Liver (tissue), 9 donors: ENCODE data around the gene DLK1. TPM values are rescaled to one million over a fixed set of nuclear protein-coding genes. Genes with fewer than 3 reads are reported as not detected.

ENCODE experiments used
- DNase-seq: peaks from one replicate; pipeline ENCODE4 v3.0.0-alpha.2; 2017; ENCODE audit warnings: low spot score
- H3K27ac ChIP-seq, 2 donors: one replicate each; pipeline ENCODE4 v1.7.0; 2013; ENCODE audit warnings: inconsistent platforms in 2 of 2, low read length in 2 of 2, control low read depth in 1 of 2, low read depth in 1 of 2, mild to moderate bottlenecking in 1 of 2
- H3K27me3 ChIP-seq, 4 donors: one replicate each; pipeline versions ENCODE4 v1.6.1 to v1.7.0; 2013; ENCODE audit warnings: low read length in 3 of 4, inconsistent platforms in 1 of 4, mild to moderate bottlenecking in 1 of 4, moderate library complexity in 1 of 4; ENCODE audit not compliant: control insufficient read depth in 4 of 4, insufficient read depth in 4 of 4
- H3K36me3 ChIP-seq, 4 donors: one replicate each; pipeline versions ENCODE4 v1.6.1 to v1.7.0; 2013; ENCODE audit warnings: low read length in 3 of 4, mild to moderate bottlenecking in 3 of 4, low read depth in 1 of 4, moderate library complexity in 1 of 4; ENCODE audit not compliant: control insufficient read depth in 4 of 4, insufficient read depth in 3 of 4
- H3K4me1 ChIP-seq, 4 donors: one replicate each; pipeline versions ENCODE4 v1.6.1 to v1.7.0; 2013; ENCODE audit warnings: low read length in 3 of 4, mild to moderate bottlenecking in 3 of 4, moderate library complexity in 1 of 4; ENCODE audit not compliant: control insufficient read depth in 4 of 4, insufficient read depth in 4 of 4
- H3K4me3 ChIP-seq, 3 donors: one replicate each; pipeline versions ENCODE4 v1.6.1 to v1.7.0; 2013; ENCODE audit warnings: low read length in 3 of 3, control low read depth in 1 of 3, low read depth in 1 of 3, mild to moderate bottlenecking in 1 of 3
- H3K9ac ChIP-seq, 2 donors: one replicate each; pipeline ENCODE4 v1.7.0; 2013; ENCODE audit warnings: low read length in 2 of 2, mild to moderate bottlenecking in 2 of 2, moderate library complexity in 2 of 2, control low read depth in 1 of 2, low read depth in 1 of 2
- H3K9me3 ChIP-seq, 4 donors: one replicate each; pipeline versions ENCODE4 v1.6.1 to v1.7.0; 2013; ENCODE audit warnings: low read length in 3 of 4; ENCODE audit not compliant: control insufficient read depth in 4 of 4
- ATF3 ChIP-seq: IDR thresholded peaks from 2 replicates; pipeline ENCODE4 v1.6.1; 2016; ENCODE audit warnings: antibody characterized with exemption
- CTCF ChIP-seq: fragments of 150-350 bp; IDR thresholded peaks from 2 replicates; pipeline ENCODE4 v1.5.1; 2017; ENCODE audit warnings: improper control_type of control experiment, low read depth, low read length; ENCODE audit not compliant: missing input control
- EGR1 ChIP-seq, 2 donors: IDR thresholded peaks; 2 replicates each; pipeline ENCODE4 v1.6.1; 2016 to 2018; ENCODE audit warnings: antibody characterized with exemption in 2 of 2, low read depth in 2 of 2
- FOXA1 ChIP-seq: IDR thresholded peaks from 2 replicates; pipeline ENCODE4 v1.6.1; 2016; ENCODE audit warnings: antibody characterized with exemption
- FOXA2 ChIP-seq: IDR thresholded peaks from 2 replicates; pipeline ENCODE4 v1.6.1; 2016; ENCODE audit warnings: antibody characterized with exemption
- GABPA ChIP-seq, 2 donors: IDR thresholded peaks in 1 of 2; conservative IDR thresholded peaks in 1 of 2; 2 replicates each; pipeline ENCODE4 v1.6.1; 2016; ENCODE audit warnings: antibody characterized with exemption in 2 of 2, mild to moderate bottlenecking in 1 of 2, moderate library complexity in 1 of 2
- HNF4A ChIP-seq, 2 donors: conservative IDR thresholded peaks; 2 replicates each; pipeline ENCODE4 v1.6.1; 2016; ENCODE audit warnings: antibody characterized with exemption in 2 of 2, mild to moderate bottlenecking in 2 of 2
- HNF4G ChIP-seq: IDR thresholded peaks from 2 replicates; pipeline ENCODE4 v1.6.1; 2016; ENCODE audit warnings: antibody characterized with exemption
- JUND ChIP-seq, 2 donors: IDR thresholded peaks; 2 replicates each; pipeline ENCODE4 v1.6.1; 2016; ENCODE audit warnings: antibody characterized with exemption in 2 of 2
- NR2F2 ChIP-seq: IDR thresholded peaks from 2 replicates; pipeline ENCODE4 v1.6.1; 2016; ENCODE audit warnings: antibody characterized with exemption
- RAD21 ChIP-seq, 2 donors: IDR thresholded peaks; 2 replicates each; pipeline ENCODE4 v1.6.1; 2016; ENCODE audit warnings: antibody characterized with exemption in 2 of 2, mild to moderate bottlenecking in 2 of 2
- REST ChIP-seq: IDR thresholded peaks from 2 replicates; pipeline ENCODE4 v1.6.1; 2016; ENCODE audit warnings: antibody characterized with exemption, mild to moderate bottlenecking
- RXRA ChIP-seq, 2 donors: IDR thresholded peaks; 2 replicates each; pipeline ENCODE4 v1.6.1; 2017 to 2018; ENCODE audit warnings: antibody characterized with exemption in 2 of 2, mild to moderate bottlenecking in 1 of 2
- SP1 ChIP-seq: IDR thresholded peaks from 2 replicates; pipeline ENCODE4 v1.6.1; 2018; ENCODE audit warnings: antibody characterized with exemption, mild to moderate bottlenecking
- TAF1 ChIP-seq: conservative IDR thresholded peaks from 2 replicates; pipeline ENCODE4 v1.6.1; 2016; ENCODE audit warnings: antibody characterized with exemption, mild to moderate bottlenecking
- YY1 ChIP-seq: IDR thresholded peaks from 2 replicates; pipeline ENCODE4 v1.6.1; 2016; ENCODE audit warnings: antibody characterized with exemption, mild to moderate bottlenecking
- ZBTB33 ChIP-seq: IDR thresholded peaks from 2 replicates; pipeline ENCODE4 v1.6.1; 2016; ENCODE audit warnings: antibody characterized with exemption
- WGBS: extraction: QIAGEN DNeasy Blood & Tissue Kit; methylation state at CpG from one replicate; pipeline ENCODE4 v1.1.7; 2013; 5-methylcytosine and 5-hydroxymethylcytosine counted together
- polyA plus RNA-seq, 2 donors: library from polyadenylated mRNA; stranded (reverse) in 1 of 2; unstranded in 1 of 2; fragments of 200-250 nt in 1 of 2; fragments of >200 nt in 1 of 2; fragmentation: Nextera tagmentation in 1 of 2; extraction: Ambion mirVana in 1 of 2; gene quantifications; one replicate each; pipeline versions ENCODE4 v1.2.1 to v1.2.3, GENCODE V29; 2013 to 2015
- total RNA-seq, 2 donors: library from RNA; depleted of rRNA; stranded (reverse); fragments of >200 nt; gene quantifications; one replicate each; pipeline ENCODE4 v1.2.3, GENCODE V29; 2014
- donor health status: healthy.
- donor health status: healthy.
- donor health status: healthy.
- donor health status: healthy.
- donor health status: healthy.

Gene DLK1
- total and polyA plus RNA-seq, 4 donors, result 0.42 to 331 (median 1.8) TPM; not detected in 1

GRCh38 chr14:100732766-100733100, 6.0 kb downstream of the DLK1 start:
- H3K4me3 ChIP-seq, result no peak overlapping the region
- H3K27ac ChIP-seq, result no peak overlapping the region
- no peaks in the 10 kb centered on the region for H3K36me3 ChIP-seq
- 80% methylated on average over 7 of the region's 7 CpGs for WGBS
- H3K27me3 ChIP-seq, result peaks cover 0 to 5% (median 2%) of the 10 kb centered on the region in 4 donors
- H3K4me1 ChIP-seq, result no peaks in the 10 kb centered on the region
- no peak overlapping the region for H3K9ac ChIP-seq
- TF ChIP-seq JUND (IDR thresholded peaks at IDR 0.05) (no peak), FOXA1 (no peak), FOXA2 (no peak), HNF4G (no peak), YY1 (no peak), EGR1 (IDR thresholded peaks at IDR 0.05; ENCODE audit: low read depth in 2 of 2) (no peak), ZBTB33 (no peak), HNF4A (conservative IDR thresholded peaks at IDR 0.05) (no peak), SP1 (no peak)
- H3K9me3 ChIP-seq, result no peaks in the 10 kb centered on the region
- no peak for DNase-seq

GRCh38 chr14:100733152-100733850, 6.6 kb downstream of the DLK1 start:
- no peaks in the 10 kb centered on the region for H3K36me3 ChIP-seq
- DNase-seq, result no peak
- no peak overlapping the region for H3K4me3 ChIP-seq
- H3K9me3 ChIP-seq, result no peaks in the 10 kb centered on the region
- no peak overlapping the region for H3K9ac ChIP-seq
- 89% methylated on average over 19 of the region's 19 CpGs for WGBS
- peaks cover 0 to 5% (median 0%) of the 10 kb centered on the region in 4 donors for H3K27me3 ChIP-seq
- H3K27ac ChIP-seq, result no peak overlapping the region
- no peaks in the 10 kb centered on the region for H3K4me1 ChIP-seq
- TF ChIP-seq GABPA (IDR thresholded peaks at IDR 0.05 in 1 of 2, conservative IDR thresholded peaks at IDR 0.05 in 1 of 2), result no peak
- no peak for TF ChIP-seq JUND (IDR thresholded peaks at IDR 0.05)
- TF ChIP-seq SP1, result no peak
- TF ChIP-seq TAF1, result no peak
- TF ChIP-seq YY1, result no peak
- TF ChIP-seq FOXA2, result no peak
- TF ChIP-seq REST, result no peak
- TF ChIP-seq CTCF, result no peak
- no peak for TF ChIP-seq ATF3
- TF ChIP-seq RXRA (IDR thresholded peaks at IDR 0.05), result no peak
- no peak for TF ChIP-seq RAD21 (IDR thresholded peaks at IDR 0.05)
- TF ChIP-seq HNF4A (conservative IDR thresholded peaks at IDR 0.05), result no peak
- no peak for TF ChIP-seq EGR1 (IDR thresholded peaks at IDR 0.05; ENCODE audit: low read depth in 2 of 2)
- TF ChIP-seq NR2F2, result no peak
